DOHH2 (cell line): Measurements from ENCODE around the gene CACNA1I.

Source experiments
- H3F3A ChIP-seq: fragments of 200-600 bp; sonication (generic), shearing (Covaris generic); 2 replicates; pipeline ENCODE4 v1.6.0; 2016; ENCODE audit warnings: antibody characterized with exemption, mild to moderate bottlenecking; ENCODE audit not compliant: control insufficient read depth, insufficient read depth
- H3K27ac ChIP-seq: fragments of 200-600 bp; sonication (generic); 2 replicates; pipeline ENCODE4 v1.5.1; 2014; ENCODE audit warnings: low read depth, mild to moderate bottlenecking, low read length, moderate library complexity
- H3K27me3 ChIP-seq: fragments of 200-600 bp; sonication (generic); 2 replicates; pipeline ENCODE4 v1.6.1; 2014; ENCODE audit warnings: mild to moderate bottlenecking, low read length, mixed read lengths; ENCODE audit not compliant: control insufficient read depth
- H3K36me3 ChIP-seq: fragments of 200-600 bp; sonication (generic); 2 replicates; pipeline ENCODE4 v1.6.1; 2014; ENCODE audit warnings: mild to moderate bottlenecking, low read length, moderate library complexity, mixed read lengths; ENCODE audit not compliant: control insufficient read depth
- H3K4me1 ChIP-seq: fragments of 200-600 bp; sonication (generic); 2 replicates; pipeline ENCODE4 v1.6.1; 2014; ENCODE audit warnings: mild to moderate bottlenecking, low read length, mixed read lengths; ENCODE audit not compliant: control insufficient read depth
- H3K4me2 ChIP-seq: fragments of 200-600 bp; sonication (generic); 2 replicates; pipeline ENCODE4 v1.6.0; 2014; ENCODE audit warnings: mild to moderate bottlenecking, low read length, moderate library complexity
- H3K4me3 ChIP-seq: fragments of 200-600 bp; sonication (generic); 2 replicates; pipeline ENCODE4 v1.5.1; 2014; ENCODE audit warnings: mild to moderate bottlenecking, low read length, mixed read lengths
- H3K79me2 ChIP-seq: fragments of 200-600 bp; sonication (generic); 2 replicates; pipeline ENCODE4 v1.6.1; 2014; ENCODE audit warnings: mild to moderate bottlenecking, low read length, mixed read lengths; ENCODE audit not compliant: control insufficient read depth
- H3K9me2 ChIP-seq: fragments of 200-600 bp; sonication (generic); replicated peaks from 2 replicates; pipeline ENCODE4 v1.6.1; 2014; ENCODE audit warnings: mild to moderate bottlenecking, low read length, mixed read lengths; ENCODE audit not compliant: control insufficient read depth
- H3K9me3 ChIP-seq: fragments of 200-600 bp; sonication (generic); 2 replicates; pipeline ENCODE4 v1.6.1; 2014; ENCODE audit warnings: antibody characterized with exemption, low read length, mixed read lengths; ENCODE audit not compliant: control insufficient read depth, insufficient read depth
- H4K20me1 ChIP-seq: fragments of 200-600 bp; sonication (generic); 2 replicates; pipeline ENCODE4 v1.6.0; 2014; ENCODE audit warnings: low read depth, mild to moderate bottlenecking, antibody characterized with exemption, low read length, moderate library complexity; ENCODE audit not compliant: control insufficient read depth, insufficient read depth
- EZH2phosphoT487 ChIP-seq: fragments of 200-600 bp; sonication (generic); IDR thresholded peaks from 2 replicates; pipeline ENCODE4 v1.6.1; 2017; ENCODE audit warnings: borderline replicate concordance, mild to moderate bottlenecking, antibody characterized with exemption, low read length, moderate library complexity, mixed read lengths
- TF ChIP-seq, protein P1 (sequence below): fragments of 200-600 bp; sonication (generic); IDR thresholded peaks from one replicate; pipeline ENCODE4 v1.5.1; 2014; ENCODE audit warnings: antibody characterized with exemption, mild to moderate bottlenecking, low read depth, low read length; ENCODE audit not compliant: poor library complexity, severe bottlenecking

The CACNA1I gene

DNA sequence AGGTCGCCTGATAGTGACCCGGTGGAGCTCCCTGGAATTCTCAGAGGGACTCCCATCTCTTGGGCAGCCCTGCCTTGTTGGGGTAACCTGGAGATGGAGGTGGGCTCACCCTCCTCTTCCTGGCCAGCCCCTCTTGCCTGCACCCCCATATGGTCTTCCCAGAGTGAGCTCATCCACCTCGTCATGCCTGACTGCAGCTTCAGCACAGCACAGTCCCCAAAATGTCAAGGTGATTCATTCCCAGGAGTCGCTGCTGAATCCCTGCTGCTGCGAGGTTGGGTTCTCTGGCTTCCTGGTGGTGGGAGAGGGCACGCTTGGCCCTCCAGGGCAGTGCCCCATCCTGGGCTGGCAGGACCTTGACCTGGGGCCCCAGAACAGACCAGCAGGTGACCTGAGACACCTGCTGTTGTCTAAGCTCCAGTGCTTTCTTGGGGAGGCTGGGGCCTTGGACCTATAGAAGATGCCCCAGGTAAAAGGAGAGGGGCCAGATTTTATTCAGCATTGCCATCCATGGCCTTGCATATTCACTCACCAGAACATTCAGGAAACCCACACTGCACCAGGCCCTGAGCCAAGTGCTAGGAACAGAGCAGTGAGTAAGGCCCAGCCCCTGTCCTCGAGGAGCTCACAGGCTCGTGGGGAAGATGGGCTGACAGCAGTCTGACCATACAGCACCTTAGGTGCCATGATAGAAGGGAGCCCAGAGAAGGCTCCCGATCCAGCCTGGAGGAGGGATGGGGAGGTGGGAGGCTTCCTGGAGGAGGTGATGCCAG is 72.9 kb downstream of the CACNA1I start:
- Histone ChIP-seq H4K20me1 (no peaks in the 10 kb centered on the region), H3K9me3 (no peaks in the 10 kb centered on the region), H3K36me3 (no peaks in the 10 kb centered on the region), H3K4me1 (no peaks in the 10 kb centered on the region), H3K27ac (no peak overlapping the region), H3K27me3 (no peaks in the 10 kb centered on the region; the same call in 1 of the 2 replicates), H3K4me3 (no peak overlapping the region), H3F3A (no peaks in the 10 kb centered on the region), H3K4me2 (no peak overlapping the region), H3K79me2 (no peaks in the 10 kb centered on the region), H3K9me2 (no peaks in the 10 kb centered on the region)
- TF ChIP-seq, protein P1, sequence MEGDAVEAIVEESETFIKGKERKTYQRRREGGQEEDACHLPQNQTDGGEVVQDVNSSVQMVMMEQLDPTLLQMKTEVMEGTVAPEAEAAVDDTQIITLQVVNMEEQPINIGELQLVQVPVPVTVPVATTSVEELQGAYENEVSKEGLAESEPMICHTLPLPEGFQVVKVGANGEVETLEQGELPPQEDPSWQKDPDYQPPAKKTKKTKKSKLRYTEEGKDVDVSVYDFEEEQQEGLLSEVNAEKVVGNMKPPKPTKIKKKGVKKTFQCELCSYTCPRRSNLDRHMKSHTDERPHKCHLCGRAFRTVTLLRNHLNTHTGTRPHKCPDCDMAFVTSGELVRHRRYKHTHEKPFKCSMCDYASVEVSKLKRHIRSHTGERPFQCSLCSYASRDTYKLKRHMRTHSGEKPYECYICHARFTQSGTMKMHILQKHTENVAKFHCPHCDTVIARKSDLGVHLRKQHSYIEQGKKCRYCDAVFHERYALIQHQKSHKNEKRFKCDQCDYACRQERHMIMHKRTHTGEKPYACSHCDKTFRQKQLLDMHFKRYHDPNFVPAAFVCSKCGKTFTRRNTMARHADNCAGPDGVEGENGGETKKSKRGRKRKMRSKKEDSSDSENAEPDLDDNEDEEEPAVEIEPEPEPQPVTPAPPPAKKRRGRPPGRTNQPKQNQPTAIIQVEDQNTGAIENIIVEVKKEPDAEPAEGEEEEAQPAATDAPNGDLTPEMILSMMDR, result no peak
- no peak for TF ChIP-seq EZH2phosphoT487

GRCh38 chr22:39645532-39645931 is 75.0 kb downstream of the CACNA1I start:
- H3K27me3 ChIP-seq, result no peaks in the 10 kb centered on the region
- H4K20me1 ChIP-seq, result no peaks in the 10 kb centered on the region
- no peaks in the 10 kb centered on the region for H3F3A ChIP-seq
- no peaks in the 10 kb centered on the region for H3K4me1 ChIP-seq
- H3K9me2 ChIP-seq, result no peaks in the 10 kb centered on the region
- no peak overlapping the region for H3K27ac ChIP-seq
- no peak for TF ChIP-seq EZH2phosphoT487
- TF ChIP-seq, protein P1, result no peak
- H3K79me2 ChIP-seq, result no peaks in the 10 kb centered on the region
- H3K4me2 ChIP-seq, result no peak overlapping the region
- no peaks in the 10 kb centered on the region for H3K36me3 ChIP-seq
- H3K4me3 ChIP-seq, result no peak overlapping the region
- no peaks in the 10 kb centered on the region for H3K9me3 ChIP-seq

GRCh38 chr22:39646398-39647063 is 76.0 kb downstream of the CACNA1I start:
- Histone ChIP-seq H3F3A (no peaks in the 10 kb centered on the region), H3K79me2 (no peaks in the 10 kb centered on the region), H3K36me3 (no peaks in the 10 kb centered on the region), H3K9me3 (no peaks in the 10 kb centered on the region), H4K20me1 (no peaks in the 10 kb centered on the region), H3K4me3 (no peak overlapping the region), H3K9me2 (no peaks in the 10 kb centered on the region), H3K4me1 (no peaks in the 10 kb centered on the region), H3K27ac (no peak overlapping the region), H3K27me3 (no peaks in the 10 kb centered on the region), H3K4me2 (no peak overlapping the region)
- TF ChIP-seq, protein P1, result no peak
- TF ChIP-seq EZH2phosphoT487, result no peak
